GM12878 (cell line): ENCODE data around the gene MEX3C. TPM values are rescaled to one million over a fixed set of nuclear protein-coding genes. Genes with fewer than 3 reads are reported as not detected.

Source experiments
- ATAC-seq: fragments of 200-7000 bp; cut with Tn5 transposase; 3 replicates; pipeline ENCODE4 v1.9.1; 2020; ENCODE audit warnings: mild to moderate bottlenecking, moderate library complexity
- BruUV-seq: library from RNA; stranded (reverse); fragments of 400-500 nt; replicated peaks from 2 replicates; lab custom pipeline; 2021; lab: Mats Ljungman, UMichigan
- CTCF ChIA-PET: fragments of 300-600 bp; sonication (Branson Sonifier 250); formaldehyde crosslinking; extraction: SDS; loops from one replicate; lab custom pipeline; 2021; ENCODE audit warnings: inconsistent platforms; lab: Yijun Ruan, JAX
- POLR2A ChIA-PET: fragments of 350-600 bp; formaldehyde crosslinking; extraction: SDS; loops from one replicate; lab custom pipeline; 2021; ENCODE audit warnings: inconsistent platforms; lab: Charles Lee
- RAD21 ChIA-PET: fragments of 300-600 bp; sonication (Branson Sonifier 250); formaldehyde crosslinking; loops from one replicate; lab custom pipeline; 2023; ENCODE audit warnings: antibody characterized with exemption; ENCODE audit not compliant: unreplicated experiment; lab: Charles Lee
- SMC1A ChIA-PET: fragments of 300-600 bp; sonication (Branson Sonifier 250); formaldehyde crosslinking; loops from one replicate; lab custom pipeline; 2023; ENCODE audit not compliant: unreplicated experiment, uncharacterized antibody; lab: Charles Lee
- DNase-seq: peaks from one replicate; pipeline ENCODE4 v3.0.0-alpha.2; 2011; ENCODE audit warnings: low read depth, low spot score
- FAIRE-seq: peaks from 3 replicates; lab custom pipeline; 2011; peaks lifted over from hg19 to GRCh38; lab: Jason Lieb, UNC
- H2AFZ ChIP-seq: 2 replicates; pipeline ENCODE4 v1.6.0; 2011; ENCODE audit warnings: low read depth, low read length, control low read depth; ENCODE audit not compliant: control insufficient read depth
- H3K27ac ChIP-seq: 2 replicates; pipeline ENCODE4 v1.5.1; 2011; ENCODE audit warnings: control low read depth; ENCODE audit not compliant: control insufficient read depth, insufficient read depth
- H3K27me3 ChIP-seq, 2 experiments: replicated peaks in 1 of 2; 2 replicates each; pipeline versions ENCODE4 v1.6.0 to v1.6.1; 2011; ENCODE audit warnings: low read length in 1 of 2; ENCODE audit not compliant: control insufficient read depth in 2 of 2, insufficient read depth in 2 of 2
- H3K36me3 ChIP-seq, 2 experiments: 2 replicates each; pipeline ENCODE4 v1.5.1; 2011; ENCODE audit warnings: low read length in 1 of 2; ENCODE audit not compliant: control insufficient read depth in 2 of 2, insufficient read depth in 2 of 2
- H3K4me1 ChIP-seq: 2 replicates; pipeline ENCODE4 v1.6.1; 2011; ENCODE audit warnings: mild to moderate bottlenecking, low read length, moderate library complexity, mixed read lengths; ENCODE audit not compliant: control insufficient read depth, insufficient read depth
- H3K4me2 ChIP-seq: 2 replicates; pipeline ENCODE4 v1.6.0; 2011; ENCODE audit warnings: control low read depth; ENCODE audit not compliant: control insufficient read depth, insufficient read depth
- H3K4me3 ChIP-seq: fragments of 200-600 bp; sonication (generic); 2 replicates; pipeline ENCODE4 v1.5.1; 2016
- H3K79me2 ChIP-seq: 2 replicates; pipeline ENCODE4 v1.6.0; 2011; ENCODE audit warnings: low read length; ENCODE audit not compliant: control insufficient read depth, insufficient read depth
- H3K9ac ChIP-seq: 2 replicates; pipeline ENCODE4 v1.8.0; 2011; ENCODE audit warnings: low read length, control low read depth, mixed read lengths; ENCODE audit not compliant: control insufficient read depth, insufficient read depth
- H3K9me3 ChIP-seq: replicated peaks from 3 replicates; pipeline ENCODE4 v1.5.1; 2011; ENCODE audit warnings: mild to moderate bottlenecking, low read length; ENCODE audit not compliant: control insufficient read depth, insufficient read depth
- H4K20me1 ChIP-seq: 2 replicates; pipeline ENCODE4 v1.6.0; 2011; ENCODE audit not compliant: control insufficient read depth, insufficient read depth
- ATF3 ChIP-seq: IDR thresholded peaks from 2 replicates; pipeline ENCODE4 v1.6.1; 2011; ENCODE audit warnings: low read depth, mild to moderate bottlenecking, low read length, moderate library complexity, borderline replicate concordance; ENCODE audit errors: extremely low read depth
- BCL3 ChIP-seq: IDR thresholded peaks from 2 replicates; pipeline ENCODE4 v1.6.1; 2011; ENCODE audit warnings: borderline replicate concordance, low read depth, mild to moderate bottlenecking, moderate library complexity, low read length; ENCODE audit not compliant: insufficient read depth, poor library complexity, severe bottlenecking
- EED ChIP-seq: sonication (generic); IDR thresholded peaks from 2 replicates; pipeline ENCODE4 v1.6.1; 2016; ENCODE audit warnings: antibody characterized with exemption, low read depth
- FOXK2 ChIP-seq: fragments of 450-650 bp; IDR thresholded peaks from 2 replicates; pipeline ENCODE4 v1.6.1; 2017; ENCODE audit warnings: mild to moderate bottlenecking, moderate library complexity
- JUNB ChIP-seq: IDR thresholded peaks from 2 replicates; pipeline ENCODE4 v1.6.1; 2016; ENCODE audit warnings: antibody characterized with exemption, mild to moderate bottlenecking
- JUND ChIP-seq: IDR thresholded peaks from 2 replicates; pipeline ENCODE4 v1.6.1; 2012; ENCODE audit warnings: low read depth, mild to moderate bottlenecking, low read length, improper control_type of control experiment, moderate library complexity
- NFIC ChIP-seq: IDR thresholded peaks from 2 replicates; pipeline ENCODE4 v1.6.1; 2012; ENCODE audit warnings: low read depth, mild to moderate bottlenecking, inconsistent platforms, low read length, moderate library complexity
- PML ChIP-seq: IDR thresholded peaks from 2 replicates; pipeline ENCODE4 v1.6.1; 2012; ENCODE audit warnings: low read length, inconsistent platforms
- RELA ChIP-seq: fragments of 450-650 bp; IDR thresholded peaks from 2 replicates; pipeline ENCODE4 v1.8.0; 2014; ENCODE audit warnings: borderline replicate concordance; ENCODE audit not compliant: partially characterized antibody
- ZNF217 ChIP-seq: fragments of 450-650 bp; IDR thresholded peaks from 2 replicates; pipeline ENCODE4 v1.6.1; 2017; ENCODE audit warnings: antibody characterized with exemption, mild to moderate bottlenecking
- ZNF274 ChIP-seq: IDR thresholded peaks from one replicate; pipeline ENCODE4 v1.8.0; 2011; ENCODE audit not compliant: insufficient read length, insufficient read depth
- WGBS: methylation state at CpG from one replicate; pipeline ENCODE4 v1.1.6; 2016; ENCODE audit warnings: low lambda C conversion rate; ENCODE audit not compliant: insufficient replicate concordance, insufficient coverage; ENCODE audit errors: missing lambda C conversion rate; 5-methylcytosine and 5-hydroxymethylcytosine counted together
- in situ Hi-C: fragments of 300-500 bp; cut with MboI; formaldehyde crosslinking; loops from 9 replicates; pipeline ENCODE4 v1.14.3; 2018; ENCODE audit warnings: mixed read lengths
- intact Hi-C: fragments of 100-400 bp; cut with micrococcal nuclease; formaldehyde crosslinking; loops from one replicate; pipeline ENCODE4 v1.14.2; 2022; ENCODE audit not compliant: unreplicated experiment
- polyA plus RNA-seq, 11 experiments: library from polyadenylated mRNA; depleted of rRNA in 4 of 11; unstranded in 6 of 11; stranded (reverse) in 5 of 11; fragments of >200 nt; fragmentation: Nextera tagmentation in 4 of 11; fragmentation: Illumina TruSeq in 1 of 11; extraction: Ambion mirVana in 4 of 11; extraction: Trizol in 1 of 11; gene quantifications; 1 replicate in 1 of 11; 2 replicates in 10 of 11; pipeline versions ENCODE4 v1.2.1 to v1.2.3, GENCODE V29; 2011 to 2016; ENCODE audit warnings: inconsistent platforms in 2 of 11, missing spikeins in 2 of 11, low read depth in 1 of 11
- total RNA-seq, 4 experiments: library from RNA; depleted of rRNA in 3 of 4; stranded (reverse); fragments of >200 nt in 3 of 4; fragmentation: Illumina TruSeq in 1 of 4; extraction: Trizol in 1 of 4; gene quantifications; 2 replicates each; pipeline versions ENCODE4 v1.2.1 to v1.2.3, GENCODE V29; 2013 to 2021
- TF ChIP-seq, protein P1 (sequence below): fragments of 450-650 bp; IDR thresholded peaks from 2 replicates; pipeline ENCODE4 v1.6.1; 2016; ENCODE audit warnings: mild to moderate bottlenecking
- TF ChIP-seq, protein P2 (sequence below): fragments of 450-650 bp; IDR thresholded peaks from 2 replicates; pipeline ENCODE4 v1.6.1; 2014; ENCODE audit warnings: mild to moderate bottlenecking
- TF ChIP-seq, protein P3 (sequence below): fragments of 150-350 bp; IDR thresholded peaks from 2 replicates; pipeline ENCODE4 v1.6.1; 2014; ENCODE audit warnings: mild to moderate bottlenecking, low read depth, low read length

The MEX3C gene
- total and polyA plus RNA-seq, 10 of the 15 experiments (the other 5 are each of a cell fraction or from before 2014, with no cell fraction given): 6.7 to 48.8 (median 21.3) TPM

DNA sequence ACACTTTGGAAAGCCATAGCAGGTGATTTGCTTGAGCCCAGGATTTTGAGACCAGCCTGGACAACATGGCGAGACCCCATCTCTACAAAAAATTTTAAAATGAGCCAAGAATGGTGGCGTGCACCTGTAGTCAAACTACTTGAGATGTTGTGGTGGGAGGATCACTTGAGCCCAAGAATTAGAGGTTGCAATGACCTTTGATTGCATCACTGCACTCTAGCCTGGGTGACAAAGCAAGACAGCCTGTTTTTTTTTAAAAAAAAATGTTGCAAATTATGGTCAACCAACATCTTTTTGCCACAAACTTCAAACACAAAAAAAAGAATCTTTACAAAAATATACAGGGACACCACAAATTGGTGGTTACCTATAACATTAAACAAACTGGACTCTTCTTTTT is 40.3 kb downstream of the MEX3C start (continued):
- no peak for TF ChIP-seq BCL3
- TF ChIP-seq, protein P1, sequence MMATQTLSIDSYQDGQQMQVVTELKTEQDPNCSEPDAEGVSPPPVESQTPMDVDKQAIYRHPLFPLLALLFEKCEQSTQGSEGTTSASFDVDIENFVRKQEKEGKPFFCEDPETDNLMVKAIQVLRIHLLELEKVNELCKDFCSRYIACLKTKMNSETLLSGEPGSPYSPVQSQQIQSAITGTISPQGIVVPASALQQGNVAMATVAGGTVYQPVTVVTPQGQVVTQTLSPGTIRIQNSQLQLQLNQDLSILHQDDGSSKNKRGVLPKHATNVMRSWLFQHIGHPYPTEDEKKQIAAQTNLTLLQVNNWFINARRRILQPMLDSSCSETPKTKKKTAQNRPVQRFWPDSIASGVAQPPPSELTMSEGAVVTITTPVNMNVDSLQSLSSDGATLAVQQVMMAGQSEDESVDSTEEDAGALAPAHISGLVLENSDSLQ: no peak
- TF ChIP-seq JUNB: no peak

- 60% methylated on average over 8 of the region's 8 CpGs for WGBS
- ATAC-seq: no peak
- no peak for FAIRE-seq
- H3K9ac ChIP-seq: no peak overlapping the region; the same call in 1 of the 2 replicates
- no peaks in the 10 kb centered on the region for H4K20me1 ChIP-seq
- RAD21 ChIA-PET: interaction anchor here (0.6 to 3.8 kb wide), 5 partner anchors 28 to 510 kb away, joined by 3 to 31 read pairs (median 15); partner anchors contain the start of gene MEX3C
- H3K4me3 ChIP-seq: peak overlapping the region; percentile 61; the same call in 1 of the 2 replicates
- H3K27ac ChIP-seq: peak overlapping the region; percentile 98
- intact Hi-C loops (loop anchor here (2.0 kb wide), 1 partner anchor 14 kb away; no protein-coding TSS in a partner anchor), in situ Hi-C loops (loop anchor here (10.0 kb wide), 1 partner anchor 580 kb away; no protein-coding TSS in a partner anchor)
- H2AFZ ChIP-seq: peak overlapping the region; percentile 55
- H3K27me3 ChIP-seq: no peaks in the 10 kb centered on the region
- POLR2A ChIA-PET: interaction anchor here (0.8 to 1.5 kb wide), 5 partner anchors 13 to 42 kb away, joined by 3 to 6 read pairs (median 3); partner anchors contain the start of gene MEX3C
- H3K36me3 ChIP-seq: no peaks in the 10 kb centered on the region
- peaks cover 3% of the 10 kb centered on the region; the same call in 2 of the 3 replicates for H3K9me3 ChIP-seq
- H3K4me1 ChIP-seq: peaks cover 35% of the 10 kb centered on the region
- CTCF ChIA-PET: interaction anchor here (1.0 to 2.4 kb wide), 4 partner anchors 38 to 101 kb away, joined by 3 to 10 read pairs (median 6); partner anchors contain the start of gene MEX3C
- no peak for DNase-seq
- H3K4me2 ChIP-seq: peak overlapping the region; percentile 79
- SMC1A ChIA-PET: interaction anchor here (1.0 to 5.1 kb wide), 5 partner anchors 12 to 40 kb away, joined by 3 to 60 read pairs (median 8); partner anchors contain the start of gene MEX3C
- H3K79me2 ChIP-seq: no peaks in the 10 kb centered on the region
- BruUV-seq: no TSS peak
- 0 out of 2 replicates have a peak, but pooled peaks have one; percentile 2 for TF ChIP-seq NFIC
- TF ChIP-seq PML: 0 out of 2 replicates have a peak, but pooled peaks have one; percentile 10
- TF ChIP-seq ZNF274: no peak
- no peak for TF ChIP-seq JUND
- TF ChIP-seq ATF3: no peak
- TF ChIP-seq FOXK2: no peak
- TF ChIP-seq EED: no peak
- TF ChIP-seq, protein P2, sequence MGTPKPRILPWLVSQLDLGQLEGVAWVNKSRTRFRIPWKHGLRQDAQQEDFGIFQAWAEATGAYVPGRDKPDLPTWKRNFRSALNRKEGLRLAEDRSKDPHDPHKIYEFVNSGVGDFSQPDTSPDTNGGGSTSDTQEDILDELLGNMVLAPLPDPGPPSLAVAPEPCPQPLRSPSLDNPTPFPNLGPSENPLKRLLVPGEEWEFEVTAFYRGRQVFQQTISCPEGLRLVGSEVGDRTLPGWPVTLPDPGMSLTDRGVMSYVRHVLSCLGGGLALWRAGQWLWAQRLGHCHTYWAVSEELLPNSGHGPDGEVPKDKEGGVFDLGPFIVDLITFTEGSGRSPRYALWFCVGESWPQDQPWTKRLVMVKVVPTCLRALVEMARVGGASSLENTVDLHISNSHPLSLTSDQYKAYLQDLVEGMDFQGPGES: no peak
- TF ChIP-seq RELA: no peak
- TF ChIP-seq, protein P3, sequence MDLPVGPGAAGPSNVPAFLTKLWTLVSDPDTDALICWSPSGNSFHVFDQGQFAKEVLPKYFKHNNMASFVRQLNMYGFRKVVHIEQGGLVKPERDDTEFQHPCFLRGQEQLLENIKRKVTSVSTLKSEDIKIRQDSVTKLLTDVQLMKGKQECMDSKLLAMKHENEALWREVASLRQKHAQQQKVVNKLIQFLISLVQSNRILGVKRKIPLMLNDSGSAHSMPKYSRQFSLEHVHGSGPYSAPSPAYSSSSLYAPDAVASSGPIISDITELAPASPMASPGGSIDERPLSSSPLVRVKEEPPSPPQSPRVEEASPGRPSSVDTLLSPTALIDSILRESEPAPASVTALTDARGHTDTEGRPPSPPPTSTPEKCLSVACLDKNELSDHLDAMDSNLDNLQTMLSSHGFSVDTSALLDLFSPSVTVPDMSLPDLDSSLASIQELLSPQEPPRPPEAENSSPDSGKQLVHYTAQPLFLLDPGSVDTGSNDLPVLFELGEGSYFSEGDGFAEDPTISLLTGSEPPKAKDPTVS: no peak
- no peak for TF ChIP-seq ZNF217
Measured at GRCh38 chr18:51154431-51155063, 42.9 kb downstream of the MEX3C start.
